ENCODE data around the gene VSIG10L.

Gene VSIG10L

GRCh38 chr19:51365211-51365964 lies 23.4 kb upstream of the VSIG10L start:
- DNase-seq: peak; percentile 33

- DNase-seq: no peak
Measured at GRCh38 chr19:51364200-51365106, 22.5 kb upstream of the VSIG10L start.

- no peak for DNase-seq
Measured at GRCh38 chr19:51361239-51361638, 19.3 kb upstream of the VSIG10L start.

GRCh38 chr19:51359294-51359693 lies 17.4 kb upstream of the VSIG10L start:
- DNase-seq: no peak

- DNase-seq: no peak
Measured at GRCh38 chr19:51357952-51358351, 16.0 kb upstream of the VSIG10L start.

GRCh38 chr19:51356159-51356801 lies 14.3 kb upstream of the VSIG10L start:
- no peak for DNase-seq

- peak; percentile 49 for DNase-seq
Measured at GRCh38 chr19:51354742-51355148, 12.8 kb upstream of the VSIG10L start.

GRCh38 chr19:51354103-51354741 lies 12.3 kb upstream of the VSIG10L start:
- no peak for DNase-seq

GRCh38 chr19:51352783-51353360 lies 10.9 kb upstream of the VSIG10L start:
- no peak for DNase-seq

GRCh38 chr19:51351266-51351990 lies 9.5 kb upstream of the VSIG10L start:
- DNase-seq: no peak

- no peak for DNase-seq
Measured at GRCh38 chr19:51347209-51347928, 5.4 kb upstream of the VSIG10L start.

- DNase-seq: no peak
Measured at GRCh38 chr19:51346742-51347141, 4.8 kb upstream of the VSIG10L start.

GRCh38 chr19:51345076-51345620 lies 3.2 kb upstream of the VSIG10L start:
- no peak for DNase-seq

GRCh38 chr19:51342631-51343569 lies 961 bp upstream of the VSIG10L start:
- DNase-seq: no peak

- no peak for DNase-seq
Measured at GRCh38 chr19:51341066-51341465, 873 bp downstream of the VSIG10L start.

GRCh38 chr19:51339687-51340656 lies 2.0 kb downstream of the VSIG10L start:
- peak; percentile 97 for DNase-seq

GRCh38 chr19:51339313-51339686 lies 2.6 kb downstream of the VSIG10L start:
- DNase-seq: no peak

GRCh38 chr19:51338563-51339312 lies 3.2 kb downstream of the VSIG10L start:
- peak; percentile 90 for DNase-seq

Data from activated CD4-positive, alpha-beta T cell treated with anti-CD3 and anti-CD28 coated beads, Interleukin-2, Interleukin-6, amounts not matched to agents 100 ng/mL and 50 ng/mL, durations not matched to agents 16 hours and 8 hours (primary cell).